ENCODE data around the gene SLC6A9.

The SLC6A9 gene

DNA sequence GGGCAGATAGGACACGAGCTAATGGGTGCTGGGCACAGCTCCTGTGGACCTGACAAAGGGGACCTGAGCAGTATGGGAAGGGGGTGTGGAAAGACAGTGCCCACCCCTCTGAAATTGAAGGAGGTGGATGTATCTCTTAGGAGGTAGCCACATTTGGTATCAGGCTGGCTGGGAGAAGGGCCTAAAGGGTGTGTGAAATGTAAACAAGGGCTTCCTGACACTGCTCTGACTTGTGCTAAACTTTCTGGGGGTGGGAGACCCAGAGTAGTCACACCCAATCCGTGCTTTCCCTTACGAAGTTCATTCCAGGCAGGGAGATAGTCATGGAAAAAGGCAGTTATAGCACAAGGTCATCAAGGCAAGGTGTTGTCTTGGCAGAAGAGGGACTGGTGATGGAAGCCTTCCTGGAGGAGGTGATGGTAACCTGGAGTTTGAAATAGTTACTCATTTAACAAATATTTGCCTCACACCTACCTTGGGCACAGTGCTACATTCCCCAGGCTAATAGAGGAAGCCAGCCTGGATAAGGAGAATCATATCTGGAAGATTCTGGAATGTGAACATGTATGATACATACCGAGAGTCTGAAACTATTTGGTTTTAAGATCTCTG is 45.2 kb downstream of the SLC6A9 start:
- H3K4me3 ChIP-seq (replicated peaks; ENCODE audit: low read depth, low read length), result no peak overlapping the region
- TF ChIP-seq, protein P1, sequence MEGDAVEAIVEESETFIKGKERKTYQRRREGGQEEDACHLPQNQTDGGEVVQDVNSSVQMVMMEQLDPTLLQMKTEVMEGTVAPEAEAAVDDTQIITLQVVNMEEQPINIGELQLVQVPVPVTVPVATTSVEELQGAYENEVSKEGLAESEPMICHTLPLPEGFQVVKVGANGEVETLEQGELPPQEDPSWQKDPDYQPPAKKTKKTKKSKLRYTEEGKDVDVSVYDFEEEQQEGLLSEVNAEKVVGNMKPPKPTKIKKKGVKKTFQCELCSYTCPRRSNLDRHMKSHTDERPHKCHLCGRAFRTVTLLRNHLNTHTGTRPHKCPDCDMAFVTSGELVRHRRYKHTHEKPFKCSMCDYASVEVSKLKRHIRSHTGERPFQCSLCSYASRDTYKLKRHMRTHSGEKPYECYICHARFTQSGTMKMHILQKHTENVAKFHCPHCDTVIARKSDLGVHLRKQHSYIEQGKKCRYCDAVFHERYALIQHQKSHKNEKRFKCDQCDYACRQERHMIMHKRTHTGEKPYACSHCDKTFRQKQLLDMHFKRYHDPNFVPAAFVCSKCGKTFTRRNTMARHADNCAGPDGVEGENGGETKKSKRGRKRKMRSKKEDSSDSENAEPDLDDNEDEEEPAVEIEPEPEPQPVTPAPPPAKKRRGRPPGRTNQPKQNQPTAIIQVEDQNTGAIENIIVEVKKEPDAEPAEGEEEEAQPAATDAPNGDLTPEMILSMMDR (IDR thresholded peaks at IDR 0.05; ENCODE audit: low read length, missing control alignments), result no peak

DNA sequence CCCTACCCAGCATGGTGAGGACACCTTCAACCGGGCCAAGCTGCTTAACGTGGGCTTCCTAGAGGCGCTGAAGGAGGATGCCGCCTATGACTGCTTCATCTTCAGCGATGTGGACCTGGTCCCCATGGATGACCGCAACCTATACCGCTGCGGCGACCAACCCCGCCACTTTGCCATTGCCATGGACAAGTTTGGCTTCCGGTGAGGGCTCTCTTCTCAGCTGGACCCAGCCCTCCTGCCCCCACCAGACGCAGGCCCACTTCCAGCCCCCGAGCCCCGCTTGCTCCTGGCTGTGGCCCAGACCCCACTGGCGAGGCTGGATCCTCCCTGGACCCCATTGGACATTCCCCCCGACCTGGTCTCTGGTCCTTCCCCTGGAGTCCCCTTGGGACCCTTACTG is 46.4 kb downstream of the SLC6A9 start:
- H3K4me3 ChIP-seq (replicated peaks; ENCODE audit: low read depth, low read length), result no peak overlapping the region
- TF ChIP-seq, protein P1 (IDR thresholded peaks at IDR 0.05; ENCODE audit: low read length, missing control alignments), result no peak
- no peak for DNase-seq (ENCODE audit: low read depth)

More for the DNA sequence above, 45.2 kb downstream of the SLC6A9 start:
- DNase-seq (ENCODE audit: low read depth), result no peak

DNA sequence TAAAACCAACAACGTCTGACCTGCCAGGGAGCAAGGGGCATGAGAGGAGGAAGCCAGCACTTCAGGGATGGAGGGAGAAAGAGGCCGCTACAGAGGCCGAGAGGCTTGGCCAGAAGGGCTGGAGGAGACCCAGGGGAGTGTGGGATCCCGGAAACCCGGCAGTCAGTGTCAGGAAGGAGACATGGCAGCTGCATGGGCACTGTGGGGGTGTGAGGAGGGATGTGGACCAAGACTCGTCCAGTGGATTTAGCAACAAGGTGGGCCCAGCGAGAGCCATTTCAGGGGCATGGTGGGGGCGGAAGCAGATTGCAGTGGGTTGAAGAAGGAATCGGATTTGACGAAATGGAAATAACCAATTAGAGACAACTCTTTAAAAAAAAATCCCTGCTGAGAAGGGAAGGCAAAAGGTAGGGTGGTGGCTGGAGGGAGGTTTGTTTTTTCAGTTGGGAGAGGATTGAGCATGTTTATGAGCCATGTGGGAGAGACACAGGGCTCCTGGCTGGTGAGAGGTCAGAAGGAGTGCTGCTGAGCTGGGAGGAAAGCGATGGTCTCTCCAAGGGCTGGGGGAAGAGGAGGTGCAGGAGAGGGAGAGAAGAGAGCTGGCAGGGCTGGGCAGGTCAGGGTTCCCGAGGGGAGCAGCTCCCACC is 47.9 kb downstream of the SLC6A9 start:
- H3K4me3 ChIP-seq (replicated peaks; ENCODE audit: low read depth, low read length), result no peak overlapping the region
- TF ChIP-seq, protein P1 (IDR thresholded peaks at IDR 0.05; ENCODE audit: low read length, missing control alignments), result no peak
- DNase-seq (ENCODE audit: low read depth), result no peak

DNA sequence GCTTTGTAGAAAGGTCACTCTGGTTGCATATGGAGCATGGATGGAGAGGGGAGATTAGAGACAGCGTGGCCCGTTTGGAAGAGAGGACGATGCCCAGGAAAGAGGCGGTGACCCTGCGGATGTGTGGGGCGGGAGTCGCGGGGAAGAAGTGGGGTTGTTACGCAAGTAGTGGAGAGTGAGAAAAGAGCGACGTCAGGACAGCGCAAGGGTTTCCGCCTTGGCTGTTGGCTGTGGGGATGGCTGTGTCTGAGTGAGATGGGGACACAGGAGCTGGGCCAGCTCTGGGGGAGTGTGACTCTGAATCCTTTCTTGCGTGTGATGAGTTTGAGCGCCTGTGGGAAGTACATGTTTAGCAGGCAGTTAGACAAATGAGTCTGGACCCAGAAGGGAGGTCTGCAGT is 48.5 kb downstream of the SLC6A9 start:
- TF ChIP-seq, protein P1 (IDR thresholded peaks at IDR 0.05; ENCODE audit: low read length, missing control alignments), result no peak
- no peak for DNase-seq (ENCODE audit: low read depth)
- no peak overlapping the region for H3K4me3 ChIP-seq (replicated peaks; ENCODE audit: low read depth, low read length)

DNA sequence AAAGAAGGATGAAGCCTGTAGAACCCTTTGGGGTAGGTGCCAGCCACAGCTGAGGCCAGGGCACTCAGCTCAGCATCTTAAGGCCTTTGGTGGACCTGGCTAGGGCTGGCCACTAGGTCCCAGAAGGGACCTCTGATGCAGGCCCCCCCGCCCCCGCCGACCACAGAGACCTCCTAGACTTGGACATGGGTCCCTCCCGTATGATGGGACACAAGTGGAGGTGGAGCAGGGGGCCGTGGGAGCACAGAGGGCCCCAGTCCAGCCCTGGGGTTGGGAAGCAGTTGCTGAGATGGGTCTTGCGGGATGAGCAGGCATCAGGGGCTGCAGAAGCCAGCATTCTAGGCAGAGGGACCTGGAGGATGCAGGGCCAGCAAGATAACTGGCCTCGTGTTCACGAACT is 49.0 kb downstream of the SLC6A9 start:
- TF ChIP-seq, protein P1 (IDR thresholded peaks at IDR 0.05; ENCODE audit: low read length, missing control alignments), result no peak
- no peak overlapping the region for H3K4me3 ChIP-seq (replicated peaks; ENCODE audit: low read depth, low read length)
- no peak for DNase-seq (ENCODE audit: low read depth)

DNA sequence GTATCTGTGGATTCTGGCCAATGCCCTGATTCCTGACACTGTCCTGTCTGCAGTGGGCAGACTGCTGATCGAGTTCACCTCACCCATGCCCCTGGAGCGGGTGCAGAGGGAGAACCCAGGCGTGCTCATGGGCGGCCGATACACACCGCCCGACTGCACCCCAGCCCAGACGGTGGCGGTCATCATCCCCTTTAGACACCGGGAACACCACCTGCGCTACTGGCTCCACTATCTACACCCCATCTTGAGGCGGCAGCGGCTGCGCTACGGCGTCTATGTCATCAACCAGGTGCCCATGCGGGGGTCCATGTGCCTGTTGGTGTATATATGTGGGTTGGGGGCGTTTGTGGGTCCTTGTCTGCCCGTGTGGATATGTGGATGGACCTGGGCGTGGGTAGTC is 49.6 kb downstream of the SLC6A9 start:
- no peak overlapping the region for H3K4me3 ChIP-seq (replicated peaks; ENCODE audit: low read depth, low read length)
- TF ChIP-seq, protein P1 (IDR thresholded peaks at IDR 0.05; ENCODE audit: low read length, missing control alignments), result no peak
- no peak for DNase-seq (ENCODE audit: low read depth)

DNA sequence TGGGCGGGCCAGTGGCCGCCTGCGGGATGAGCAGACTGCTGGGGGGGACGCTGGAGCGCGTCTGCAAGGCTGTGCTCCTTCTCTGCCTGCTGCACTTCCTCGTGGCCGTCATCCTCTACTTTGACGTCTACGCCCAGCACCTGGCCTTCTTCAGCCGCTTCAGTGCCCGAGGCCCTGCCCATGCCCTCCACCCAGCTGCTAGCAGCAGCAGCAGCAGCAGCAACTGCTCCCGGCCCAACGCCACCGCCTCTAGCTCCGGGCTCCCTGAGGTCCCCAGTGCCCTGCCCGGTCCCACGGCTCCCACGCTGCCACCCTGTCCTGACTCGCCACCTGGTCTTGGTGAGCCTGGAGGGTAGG is 50.1 kb downstream of the SLC6A9 start:
- no peak for DNase-seq (ENCODE audit: low read depth)
- TF ChIP-seq, protein P1 (IDR thresholded peaks at IDR 0.05; ENCODE audit: low read length, missing control alignments), result no peak
- H3K4me3 ChIP-seq (replicated peaks; ENCODE audit: low read depth, low read length), result no peak overlapping the region
